ENCODE measurements around the gene GTF2H3. TPM values are rescaled to one million over a fixed set of nuclear protein-coding genes. Genes with fewer than 3 reads are reported as not detected.
A peak's percentile ranks its signal among the peaks of the same experiment; 100 is the strongest.
"Not testable (repeated sequence)": the region's sequence is repeated elsewhere in the genome, so short reads cannot be mapped to it uniquely, and the experiment has no call there.

The GTF2H3 gene
- total and polyA plus RNA-seq, 11 donors: 3.5 to 21.9 (median 12.9) TPM

DNA sequence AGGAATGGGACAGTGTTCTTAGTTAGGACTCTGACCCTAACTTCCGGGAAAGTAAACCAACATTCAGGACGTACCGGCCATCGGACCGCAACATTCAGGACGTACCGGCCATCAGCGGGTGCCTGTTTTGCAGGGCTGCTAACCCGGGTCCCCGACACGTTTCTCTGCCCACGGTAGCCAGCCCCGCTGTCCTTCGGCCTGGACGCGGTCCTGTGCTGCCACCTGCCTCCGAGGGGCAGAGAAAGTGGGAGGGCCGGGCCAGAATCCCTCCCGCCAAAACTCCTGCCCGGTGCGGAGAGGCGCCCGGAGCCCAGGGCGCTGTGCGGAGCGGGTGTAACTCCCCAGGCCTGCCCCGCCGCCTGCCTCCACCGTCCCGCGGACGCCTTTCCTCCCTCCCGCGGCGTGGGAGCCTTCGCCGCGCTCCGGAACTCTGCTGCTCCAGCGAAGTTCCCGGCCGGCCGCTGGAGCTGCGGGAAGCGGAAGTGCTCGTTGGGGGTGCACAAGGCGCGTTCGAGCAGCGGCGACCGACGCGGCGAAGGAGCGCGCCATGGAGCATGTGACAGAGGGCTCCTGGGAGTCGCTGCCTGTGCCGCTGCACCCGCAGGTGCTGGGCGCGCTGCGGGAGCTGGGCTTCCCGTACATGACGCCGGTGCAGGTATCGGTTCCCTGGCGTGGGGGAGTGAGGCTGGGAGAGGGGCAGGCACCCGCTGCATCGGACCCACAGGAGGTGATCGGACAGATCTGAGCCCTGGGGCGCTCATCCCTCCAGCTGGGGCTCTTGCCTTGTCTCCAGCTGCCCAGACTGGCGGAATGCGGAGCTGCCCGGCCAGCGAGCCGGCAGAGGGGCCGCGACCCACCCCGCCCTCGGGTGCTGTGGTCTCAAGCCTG, 31.8 kb upstream of the GTF2H3 start, which contains the start of gene DDX55:
Gene DDX55, plus strand, starts transcription at position 498 of the 888 bp plus-strand sequence. Its CDS starts 50 bp downstream, at position 548.
- 0 to 1% (median 0%) methylated on average over 45 to 81 of the region's 81 CpGs for WGBS, 4 donors
- peak within 1 kb of the TSS; percentile 60 to 95 (median 87) for H3K27ac ChIP-seq
- no peaks in the 10 kb centered on the region for H3K9me3 ChIP-seq
- intact Hi-C loops (cut with DNase I): loop anchor here in 3 of 10 donors (1.0 to 10.0 kb wide), 2 partner anchors 331 to 337 kb away; partner anchors contain the start of gene CDK2AP1 (in 1 of the 3)
- ATAC-seq (peak; percentile 88 to 98 (median 98)), DNase-seq (peak; percentile 83 to 91 (median 85))
- peaks cover 0 to 54% (median 44%) of the 10 kb centered on the region in 9 donors for H3K36me3 ChIP-seq
- peak within 1 kb of the TSS; percentile 66 to 100 (median 89) for H3K4me3 ChIP-seq
- H3K4me1 ChIP-seq: peaks cover 0 to 24% (median 12%) of the 10 kb centered on the region in 12 donors
- TF ChIP-seq, protein P1, sequence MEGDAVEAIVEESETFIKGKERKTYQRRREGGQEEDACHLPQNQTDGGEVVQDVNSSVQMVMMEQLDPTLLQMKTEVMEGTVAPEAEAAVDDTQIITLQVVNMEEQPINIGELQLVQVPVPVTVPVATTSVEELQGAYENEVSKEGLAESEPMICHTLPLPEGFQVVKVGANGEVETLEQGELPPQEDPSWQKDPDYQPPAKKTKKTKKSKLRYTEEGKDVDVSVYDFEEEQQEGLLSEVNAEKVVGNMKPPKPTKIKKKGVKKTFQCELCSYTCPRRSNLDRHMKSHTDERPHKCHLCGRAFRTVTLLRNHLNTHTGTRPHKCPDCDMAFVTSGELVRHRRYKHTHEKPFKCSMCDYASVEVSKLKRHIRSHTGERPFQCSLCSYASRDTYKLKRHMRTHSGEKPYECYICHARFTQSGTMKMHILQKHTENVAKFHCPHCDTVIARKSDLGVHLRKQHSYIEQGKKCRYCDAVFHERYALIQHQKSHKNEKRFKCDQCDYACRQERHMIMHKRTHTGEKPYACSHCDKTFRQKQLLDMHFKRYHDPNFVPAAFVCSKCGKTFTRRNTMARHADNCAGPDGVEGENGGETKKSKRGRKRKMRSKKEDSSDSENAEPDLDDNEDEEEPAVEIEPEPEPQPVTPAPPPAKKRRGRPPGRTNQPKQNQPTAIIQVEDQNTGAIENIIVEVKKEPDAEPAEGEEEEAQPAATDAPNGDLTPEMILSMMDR (IDR thresholded peaks at IDR 0.05): peak; percentile 30 to 90 (median 66)
- peak in 1 of 2 donors; percentile 64 for TF ChIP-seq POLR2A (IDR thresholded peaks at IDR 0.05)
- no peaks in the 10 kb centered on the region for H3K27me3 ChIP-seq

- no peak for TF ChIP-seq POLR2A (IDR thresholded peaks at IDR 0.05)
- TF ChIP-seq, protein P1 (IDR thresholded peaks at IDR 0.05): no peak
- ATAC-seq: no peak
- Histone ChIP-seq H3K4me3 (peak overlapping the region; percentile 66 to 100 (median 89)), H3K27ac (peak overlapping the region in 9 of 12 donors; percentile 72 to 95 (median 87)), H3K4me1 (peaks cover 0 to 24% (median 12%) of the 10 kb centered on the region in 12 donors), H3K27me3 (no peaks in the 10 kb centered on the region), H3K36me3 (peaks cover 0 to 54% (median 44%) of the 10 kb centered on the region in 9 donors), H3K9me3 (no peaks in the 10 kb centered on the region)
- no peak for DNase-seq
- 10 to 11% (median 10%) methylated on average over 7 of the region's 7 CpGs for WGBS, 4 donors
- intact Hi-C loops (cut with DNase I): loop anchor here in 2 of 10 donors (10.0 kb wide), 1 partner anchor 338 kb away; no protein-coding TSS in a partner anchor
Observed at GRCh38 chr12:123602651-123603195, 30.9 kb upstream of the GTF2H3 start.

DNA sequence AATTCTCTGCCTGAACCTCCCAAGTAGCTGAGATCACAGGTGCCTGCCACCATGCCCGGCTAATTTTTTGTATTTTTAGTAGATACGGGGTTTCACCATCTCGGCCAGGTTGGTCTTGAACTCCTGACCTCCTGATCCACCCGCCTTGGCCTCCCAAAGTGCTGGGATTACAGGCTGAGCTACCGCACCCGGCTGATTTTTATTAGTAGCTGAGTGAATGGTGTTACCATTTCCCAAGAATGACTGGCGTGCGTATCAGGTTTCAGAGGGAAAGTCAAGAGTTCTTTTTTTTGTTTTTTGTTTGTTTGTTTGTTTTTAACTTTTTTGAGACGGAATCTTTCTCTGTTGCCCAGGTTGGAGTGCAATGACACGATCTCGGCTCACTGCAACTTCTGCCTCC, 30.1 kb upstream of the GTF2H3 start:
- Histone ChIP-seq H3K36me3 (peaks cover 0 to 54% (median 44%) of the 10 kb centered on the region in 9 donors), H3K4me1 (peaks cover 0 to 24% (median 12%) of the 10 kb centered on the region in 12 donors), H3K4me3 (peak overlapping the region in 1 of 12 donors; percentile 81)
- not testable (repeated sequence) for H3K9me3 ChIP-seq, H3K27me3 ChIP-seq, ATAC-seq, H3K27ac ChIP-seq, DNase-seq
- intact Hi-C loops (cut with DNase I): loop anchor here in 2 of 10 donors (10.0 kb wide), 1 partner anchor 339 kb away; no protein-coding TSS in a partner anchor
- 89 to 91% (median 91%) methylated on average over 11 of the region's 11 CpGs for WGBS, 4 donors

GRCh38 chr12:123607756-123608155, 25.9 kb upstream of the GTF2H3 start:
- Histone ChIP-seq H3K4me3 (no peak overlapping the region), H3K36me3 (peaks cover 3 to 90% (median 79%) of the 10 kb centered on the region in 9 donors), H3K9me3 (no peaks in the 10 kb centered on the region), H3K27ac (no peak overlapping the region), H3K4me1 (peaks cover 0 to 9% (median 5%) of the 10 kb centered on the region in 12 donors), H3K27me3 (no peaks in the 10 kb centered on the region)
- intact Hi-C loops (cut with DNase I): loop anchor here in 2 of 10 donors (10.0 kb wide), 1 partner anchor 343 kb away; no protein-coding TSS in a partner anchor
- 77 to 84% (median 79%) methylated on average over 4 of the region's 4 CpGs for WGBS, 4 donors
- ATAC-seq: no peak
- no peak for TF ChIP-seq POLR2A (IDR thresholded peaks at IDR 0.05)
- TF ChIP-seq, protein P1 (IDR thresholded peaks at IDR 0.05): no peak
- DNase-seq: no peak
